Measurements from ENCODE around the gene HS6ST3. TPM values are rescaled to one million over a fixed set of nuclear protein-coding genes. Genes with fewer than 3 reads are reported as not detected.

Gene HS6ST3
- total RNA-seq, 1 donor from 2014 or later, result 0.26 TPM

DNA sequence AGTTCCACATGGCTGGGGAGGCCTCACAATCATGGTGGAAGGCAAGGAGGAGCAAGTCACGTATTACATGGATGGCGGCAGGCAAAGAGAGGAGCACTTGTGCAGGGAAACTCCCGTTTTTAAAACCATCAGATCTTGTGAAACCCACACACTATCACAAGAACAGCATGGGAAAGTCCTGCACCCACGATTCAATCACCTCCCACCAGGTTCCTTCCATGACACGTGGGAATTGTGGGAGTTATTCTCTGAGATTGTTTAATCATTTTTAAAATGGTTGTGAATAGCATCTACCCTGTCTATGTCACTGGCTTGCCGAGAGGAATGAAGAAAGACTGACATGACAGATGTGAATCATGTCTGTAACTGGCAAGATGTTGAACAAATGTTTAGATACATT is 301.7 kb downstream of the HS6ST3 start:
- Mint-ChIP-seq H3K9me3 (no peaks in the 10 kb centered on the region), H3K27me3 (ENCODE audit: low read depth) (no peaks in the 10 kb centered on the region), H3K4me3 (no peak overlapping the region), H3K4me1 (no peaks in the 10 kb centered on the region), H3K36me3 (ENCODE audit: low read depth) (no peaks in the 10 kb centered on the region), H3K27ac (ENCODE audit: unreplicated experiment) (no peak overlapping the region)
- DNase-seq (ENCODE audit: low read depth, low spot score), result no peak
- TF ChIP-seq, protein P1, sequence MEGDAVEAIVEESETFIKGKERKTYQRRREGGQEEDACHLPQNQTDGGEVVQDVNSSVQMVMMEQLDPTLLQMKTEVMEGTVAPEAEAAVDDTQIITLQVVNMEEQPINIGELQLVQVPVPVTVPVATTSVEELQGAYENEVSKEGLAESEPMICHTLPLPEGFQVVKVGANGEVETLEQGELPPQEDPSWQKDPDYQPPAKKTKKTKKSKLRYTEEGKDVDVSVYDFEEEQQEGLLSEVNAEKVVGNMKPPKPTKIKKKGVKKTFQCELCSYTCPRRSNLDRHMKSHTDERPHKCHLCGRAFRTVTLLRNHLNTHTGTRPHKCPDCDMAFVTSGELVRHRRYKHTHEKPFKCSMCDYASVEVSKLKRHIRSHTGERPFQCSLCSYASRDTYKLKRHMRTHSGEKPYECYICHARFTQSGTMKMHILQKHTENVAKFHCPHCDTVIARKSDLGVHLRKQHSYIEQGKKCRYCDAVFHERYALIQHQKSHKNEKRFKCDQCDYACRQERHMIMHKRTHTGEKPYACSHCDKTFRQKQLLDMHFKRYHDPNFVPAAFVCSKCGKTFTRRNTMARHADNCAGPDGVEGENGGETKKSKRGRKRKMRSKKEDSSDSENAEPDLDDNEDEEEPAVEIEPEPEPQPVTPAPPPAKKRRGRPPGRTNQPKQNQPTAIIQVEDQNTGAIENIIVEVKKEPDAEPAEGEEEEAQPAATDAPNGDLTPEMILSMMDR (conservative IDR thresholded peaks at IDR 0.05), result no peak

DNA sequence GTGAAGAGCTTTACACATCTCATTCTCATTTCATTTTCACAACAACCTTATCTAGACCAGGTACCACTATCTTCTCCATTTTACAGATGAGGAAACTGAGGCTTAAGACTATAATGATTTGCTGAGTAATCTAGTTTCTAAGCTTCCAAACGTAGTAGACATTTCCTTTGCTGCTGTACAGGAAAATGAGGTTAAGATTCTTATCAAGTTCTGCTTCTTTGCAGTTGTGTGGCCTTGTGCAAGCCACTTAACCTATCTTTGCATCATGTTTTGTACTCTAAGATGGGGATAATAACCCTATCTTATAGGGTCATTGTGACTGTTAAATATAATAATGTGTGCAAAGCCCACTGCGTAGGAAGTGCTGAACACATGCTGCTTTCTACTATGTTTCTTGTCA is 307.9 kb downstream of the HS6ST3 start:
- DNase-seq (ENCODE audit: low read depth, low spot score), result no peak
- TF ChIP-seq, protein P1 (conservative IDR thresholded peaks at IDR 0.05), result no peak
- Mint-ChIP-seq H3K36me3 (ENCODE audit: low read depth) (no peaks in the 10 kb centered on the region), H3K27me3 (ENCODE audit: low read depth) (no peaks in the 10 kb centered on the region), H3K4me3 (no peak overlapping the region), H3K9me3 (no peaks in the 10 kb centered on the region), H3K4me1 (no peaks in the 10 kb centered on the region), H3K27ac (ENCODE audit: unreplicated experiment) (no peak overlapping the region)

DNA sequence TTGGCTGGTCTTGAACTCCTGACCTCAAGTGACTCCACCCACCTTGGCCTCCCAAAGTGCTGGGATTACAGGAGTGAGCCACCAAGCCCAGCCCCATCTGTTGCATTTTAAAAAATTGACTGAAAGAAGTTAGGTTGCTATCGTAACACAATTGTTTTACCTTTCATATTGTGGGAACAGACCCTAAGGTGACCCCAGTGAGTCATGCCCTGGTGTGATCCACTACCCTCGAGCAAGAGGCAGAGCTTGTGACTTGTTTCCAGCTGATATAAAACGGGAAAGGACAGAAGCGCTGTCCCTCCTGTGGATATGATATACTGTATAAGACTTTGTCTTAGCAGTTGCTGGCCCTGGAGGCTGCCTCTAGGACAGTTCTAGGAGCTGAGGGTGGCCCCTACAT is 308.6 kb downstream of the HS6ST3 start:
- Mint-ChIP-seq H3K4me1 (no peaks in the 10 kb centered on the region), H3K27ac (ENCODE audit: unreplicated experiment) (no peak overlapping the region), H3K9me3 (no peaks in the 10 kb centered on the region), H3K36me3 (ENCODE audit: low read depth) (no peaks in the 10 kb centered on the region), H3K4me3 (no peak overlapping the region), H3K27me3 (ENCODE audit: low read depth) (no peaks in the 10 kb centered on the region)
- TF ChIP-seq, protein P1 (conservative IDR thresholded peaks at IDR 0.05), result no peak
- no peak for DNase-seq (ENCODE audit: low read depth, low spot score)

DNA sequence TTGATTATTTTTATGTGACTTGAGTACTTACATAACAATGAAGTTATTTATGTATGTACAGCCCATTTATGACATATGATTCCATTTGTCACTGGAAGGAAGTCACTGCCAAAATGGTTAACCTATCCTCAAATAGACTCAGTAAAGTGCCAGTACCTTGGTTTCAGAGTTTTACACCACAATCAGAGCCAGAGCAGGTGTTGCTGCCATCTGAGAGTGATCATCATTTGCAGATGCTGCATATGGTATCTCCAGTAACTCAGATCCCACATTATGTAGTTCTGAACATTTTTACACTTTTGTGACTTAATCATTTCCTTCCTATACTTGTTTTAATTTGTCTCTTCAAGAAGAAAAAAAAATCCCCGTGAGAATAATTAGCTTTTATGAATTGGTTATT is 313.3 kb downstream of the HS6ST3 start:
- H3K27me3 Mint-ChIP-seq (ENCODE audit: low read depth), result no peaks in the 10 kb centered on the region

DNA sequence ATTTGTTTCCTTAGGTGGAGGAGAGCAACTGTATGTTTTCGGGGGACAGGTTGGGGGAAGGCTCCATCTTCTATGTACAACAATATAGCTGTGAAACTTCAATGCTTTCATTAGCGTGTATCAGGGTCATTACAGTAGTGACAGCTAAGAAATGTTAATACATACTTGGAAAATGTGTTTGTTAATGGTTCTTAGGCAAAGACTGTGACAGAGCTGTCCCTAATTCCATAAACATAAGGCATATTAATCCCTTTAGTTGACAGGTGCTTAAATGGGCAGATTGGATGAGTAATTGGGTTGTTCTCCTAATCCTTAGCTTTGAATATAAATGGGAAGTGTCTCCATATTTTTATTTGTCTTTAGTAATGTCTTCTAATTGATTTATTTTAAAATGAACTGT is 313.7 kb downstream of the HS6ST3 start:
- H3K27ac Mint-ChIP-seq (ENCODE audit: unreplicated experiment), result no peak overlapping the region
- H3K4me1 Mint-ChIP-seq, result no peaks in the 10 kb centered on the region
- no peak for DNase-seq (ENCODE audit: low read depth, low spot score)
- H3K36me3 Mint-ChIP-seq (ENCODE audit: low read depth), result no peaks in the 10 kb centered on the region
- no peaks in the 10 kb centered on the region for H3K27me3 Mint-ChIP-seq (ENCODE audit: low read depth)
- H3K9me3 Mint-ChIP-seq, result peaks cover 2% of the 10 kb centered on the region
- H3K4me3 Mint-ChIP-seq, result no peak overlapping the region
- TF ChIP-seq, protein P1 (conservative IDR thresholded peaks at IDR 0.05), result no peak

More for the DNA sequence above, 313.3 kb downstream of the HS6ST3 start:
- DNase-seq (ENCODE audit: low read depth, low spot score), result no peak
- no peak overlapping the region for H3K27ac Mint-ChIP-seq (ENCODE audit: unreplicated experiment)
- peaks cover 2% of the 10 kb centered on the region for H3K9me3 Mint-ChIP-seq
- no peak overlapping the region for H3K4me3 Mint-ChIP-seq
- H3K36me3 Mint-ChIP-seq (ENCODE audit: low read depth), result no peaks in the 10 kb centered on the region
- H3K4me1 Mint-ChIP-seq, result no peaks in the 10 kb centered on the region
- TF ChIP-seq, protein P1 (conservative IDR thresholded peaks at IDR 0.05), result no peak
